ENCODE results near the gene APOB. TPM values are rescaled to one million over a fixed set of nuclear protein-coding genes. Genes with fewer than 3 reads are reported as not detected.

APOB gene
- total and polyA plus RNA-seq, 2 of the 13 experiments (the other 11 are each of a cell fraction or from before 2014, with no cell fraction given): 1,569 to 2,515 TPM

DNA sequence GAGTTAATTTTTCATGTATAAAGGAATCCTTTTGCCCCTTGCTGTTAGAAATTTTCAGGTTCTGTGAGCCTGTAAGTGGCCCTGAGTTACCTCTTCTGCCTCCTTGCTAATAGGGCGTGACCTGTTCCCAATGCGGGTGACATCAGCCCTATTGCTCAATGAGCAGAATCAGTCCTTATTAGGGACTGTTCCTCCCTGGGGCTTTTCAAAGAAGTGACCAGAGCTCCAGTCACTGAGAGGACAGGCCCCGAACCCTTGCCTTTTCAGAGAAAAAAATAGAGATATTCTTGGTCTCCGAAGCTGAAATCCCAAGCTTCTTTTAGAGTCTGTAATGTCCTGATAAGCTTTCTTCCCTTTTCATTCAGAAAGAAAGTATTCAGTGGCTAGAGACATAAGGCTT lies 8.2 kb upstream of the APOB start (continued):
- TF ChIP-seq XRCC5 (optimal IDR thresholded peaks at IDR 0.05; ENCODE audit: low read length) (peak; percentile 74), DNMT1 (CRISPR knock-in tag; IDR thresholded peaks at IDR 0.05) (no peak), ZNF629 (CRISPR knock-in tag; conservative IDR thresholded peaks at IDR 0.05) (no peak), REXO4 (CRISPR knock-in tag; IDR thresholded peaks at IDR 0.05; ENCODE audit: borderline replicate concordance) (no peak), SAFB2 (CRISPR knock-in tag; IDR thresholded peaks at IDR 0.05; ENCODE audit: borderline replicate concordance, low read depth) (no peak), NKX3-1 (CRISPR knock-in tag; IDR thresholded peaks at IDR 0.05) (no peak), RCOR2 (CRISPR knock-in tag; IDR thresholded peaks at IDR 0.05) (no peak), FOSL2 (CRISPR knock-in tag; IDR thresholded peaks at IDR 0.05) (peak; percentile 81), ZFP1 (CRISPR knock-in tag; IDR thresholded peaks at IDR 0.05) (no peak), ZNF224 (CRISPR knock-in tag; IDR thresholded peaks at IDR 0.05) (no peak), GABPA (IDR thresholded peaks at IDR 0.05; ENCODE audit: low read depth, low read length) (no peak), GABPA (CRISPR knock-in tag; IDR thresholded peaks at IDR 0.05; ENCODE audit: low read depth) (no peak), ZSCAN30 (CRISPR knock-in tag; IDR thresholded peaks at IDR 0.05) (no peak), SMAD3 (CRISPR knock-in tag; IDR thresholded peaks at IDR 0.05) (0 out of 2 replicates have a peak, but pooled peaks have one; percentile 58), MEF2D (CRISPR knock-in tag; IDR thresholded peaks at IDR 0.05) (no peak), MIER2 (CRISPR knock-in tag; IDR thresholded peaks at IDR 0.05) (0 out of 2 replicates have a peak, but pooled peaks have one; percentile 25), ZNF101 (CRISPR knock-in tag; IDR thresholded peaks at IDR 0.05; ENCODE audit: borderline replicate concordance, low read depth) (no peak)
- TF ChIP-seq, protein P1, sequence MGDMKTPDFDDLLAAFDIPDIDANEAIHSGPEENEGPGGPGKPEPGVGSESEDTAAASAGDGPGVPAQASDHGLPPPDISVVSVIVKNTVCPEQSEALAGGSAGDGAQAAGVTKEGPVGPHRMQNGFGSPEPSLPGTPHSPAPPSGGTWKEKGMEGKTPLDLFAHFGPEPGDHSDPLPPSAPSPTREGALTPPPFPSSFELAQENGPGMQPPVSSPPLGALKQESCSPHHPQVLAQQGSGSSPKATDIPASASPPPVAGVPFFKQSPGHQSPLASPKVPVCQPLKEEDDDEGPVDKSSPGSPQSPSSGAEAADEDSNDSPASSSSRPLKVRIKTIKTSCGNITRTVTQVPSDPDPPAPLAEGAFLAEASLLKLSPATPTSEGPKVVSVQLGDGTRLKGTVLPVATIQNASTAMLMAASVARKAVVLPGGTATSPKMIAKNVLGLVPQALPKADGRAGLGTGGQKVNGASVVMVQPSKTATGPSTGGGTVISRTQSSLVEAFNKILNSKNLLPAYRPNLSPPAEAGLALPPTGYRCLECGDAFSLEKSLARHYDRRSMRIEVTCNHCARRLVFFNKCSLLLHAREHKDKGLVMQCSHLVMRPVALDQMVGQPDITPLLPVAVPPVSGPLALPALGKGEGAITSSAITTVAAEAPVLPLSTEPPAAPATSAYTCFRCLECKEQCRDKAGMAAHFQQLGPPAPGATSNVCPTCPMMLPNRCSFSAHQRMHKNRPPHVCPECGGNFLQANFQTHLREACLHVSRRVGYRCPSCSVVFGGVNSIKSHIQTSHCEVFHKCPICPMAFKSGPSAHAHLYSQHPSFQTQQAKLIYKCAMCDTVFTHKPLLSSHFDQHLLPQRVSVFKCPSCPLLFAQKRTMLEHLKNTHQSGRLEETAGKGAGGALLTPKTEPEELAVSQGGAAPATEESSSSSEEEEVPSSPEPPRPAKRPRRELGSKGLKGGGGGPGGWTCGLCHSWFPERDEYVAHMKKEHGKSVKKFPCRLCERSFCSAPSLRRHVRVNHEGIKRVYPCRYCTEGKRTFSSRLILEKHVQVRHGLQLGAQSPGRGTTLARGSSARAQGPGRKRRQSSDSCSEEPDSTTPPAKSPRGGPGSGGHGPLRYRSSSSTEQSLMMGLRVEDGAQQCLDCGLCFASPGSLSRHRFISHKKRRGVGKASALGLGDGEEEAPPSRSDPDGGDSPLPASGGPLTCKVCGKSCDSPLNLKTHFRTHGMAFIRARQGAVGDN (CRISPR knock-in tag; IDR thresholded peaks at IDR 0.05): no peak
- TF ChIP-seq, protein P2, sequence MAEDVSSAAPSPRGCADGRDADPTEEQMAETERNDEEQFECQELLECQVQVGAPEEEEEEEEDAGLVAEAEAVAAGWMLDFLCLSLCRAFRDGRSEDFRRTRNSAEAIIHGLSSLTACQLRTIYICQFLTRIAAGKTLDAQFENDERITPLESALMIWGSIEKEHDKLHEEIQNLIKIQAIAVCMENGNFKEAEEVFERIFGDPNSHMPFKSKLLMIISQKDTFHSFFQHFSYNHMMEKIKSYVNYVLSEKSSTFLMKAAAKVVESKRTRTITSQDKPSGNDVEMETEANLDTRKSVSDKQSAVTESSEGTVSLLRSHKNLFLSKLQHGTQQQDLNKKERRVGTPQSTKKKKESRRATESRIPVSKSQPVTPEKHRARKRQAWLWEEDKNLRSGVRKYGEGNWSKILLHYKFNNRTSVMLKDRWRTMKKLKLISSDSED (CRISPR knock-in tag; IDR thresholded peaks at IDR 0.05): no peak
- TF ChIP-seq, protein P3, sequence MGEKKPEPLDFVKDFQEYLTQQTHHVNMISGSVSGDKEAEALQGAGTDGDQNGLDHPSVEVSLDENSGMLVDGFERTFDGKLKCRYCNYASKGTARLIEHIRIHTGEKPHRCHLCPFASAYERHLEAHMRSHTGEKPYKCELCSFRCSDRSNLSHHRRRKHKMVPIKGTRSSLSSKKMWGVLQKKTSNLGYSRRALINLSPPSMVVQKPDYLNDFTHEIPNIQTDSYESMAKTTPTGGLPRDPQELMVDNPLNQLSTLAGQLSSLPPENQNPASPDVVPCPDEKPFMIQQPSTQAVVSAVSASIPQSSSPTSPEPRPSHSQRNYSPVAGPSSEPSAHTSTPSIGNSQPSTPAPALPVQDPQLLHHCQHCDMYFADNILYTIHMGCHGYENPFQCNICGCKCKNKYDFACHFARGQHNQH (CRISPR knock-in tag; IDR thresholded peaks at IDR 0.05): 0 out of 2 replicates have a peak, but pooled peaks have one; percentile 48
- TF ChIP-seq, protein P4, sequence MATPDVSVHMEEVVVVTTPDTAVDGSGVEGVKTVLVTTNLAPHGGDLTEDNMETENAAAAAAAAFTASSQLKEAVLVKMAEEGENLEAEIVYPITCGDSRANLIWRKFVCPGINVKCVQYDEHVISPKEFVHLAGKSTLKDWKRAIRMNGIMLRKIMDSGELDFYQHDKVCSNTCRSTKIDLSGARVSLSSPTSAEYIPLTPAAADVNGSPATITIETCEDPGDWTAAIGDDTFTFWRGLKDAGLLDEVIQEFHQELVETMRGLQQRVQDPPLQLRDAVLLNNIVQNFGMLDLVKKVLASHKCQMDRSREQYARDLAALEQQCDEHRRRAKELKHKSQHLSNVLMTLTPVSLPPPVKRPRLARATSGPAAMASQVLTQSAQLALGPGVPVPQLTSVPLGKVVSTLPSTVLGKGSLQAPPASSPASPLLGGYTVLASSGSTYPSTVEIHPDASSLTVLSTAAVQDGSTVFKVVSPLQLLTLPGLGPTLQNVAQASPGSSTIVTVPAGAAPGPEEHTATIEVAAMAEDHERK (CRISPR knock-in tag; IDR thresholded peaks at IDR 0.05; ENCODE audit: low read depth): no peak

All from HepG2 (cell line).